Liver (tissue), 9 donors: ENCODE measurements around the gene P2RX5. TPM values are rescaled to one million over a fixed set of nuclear protein-coding genes. Genes with fewer than 3 reads are reported as not detected.

Source experiments
- DNase-seq: peaks from one replicate; pipeline ENCODE4 v3.0.0-alpha.2; 2017; ENCODE audit warnings: low spot score
- H3K27ac ChIP-seq, 2 donors: one replicate each; pipeline ENCODE4 v1.7.0; 2013; ENCODE audit warnings: inconsistent platforms in 2 of 2, low read length in 2 of 2, control low read depth in 1 of 2, low read depth in 1 of 2, mild to moderate bottlenecking in 1 of 2
- H3K27me3 ChIP-seq, 4 donors: one replicate each; pipeline versions ENCODE4 v1.6.1 to v1.7.0; 2013; ENCODE audit warnings: low read length in 3 of 4, inconsistent platforms in 1 of 4, mild to moderate bottlenecking in 1 of 4, moderate library complexity in 1 of 4; ENCODE audit not compliant: control insufficient read depth in 4 of 4, insufficient read depth in 4 of 4
- H3K36me3 ChIP-seq, 4 donors: one replicate each; pipeline versions ENCODE4 v1.6.1 to v1.7.0; 2013; ENCODE audit warnings: low read length in 3 of 4, mild to moderate bottlenecking in 3 of 4, low read depth in 1 of 4, moderate library complexity in 1 of 4; ENCODE audit not compliant: control insufficient read depth in 4 of 4, insufficient read depth in 3 of 4
- H3K4me1 ChIP-seq, 4 donors: one replicate each; pipeline versions ENCODE4 v1.6.1 to v1.7.0; 2013; ENCODE audit warnings: low read length in 3 of 4, mild to moderate bottlenecking in 3 of 4, moderate library complexity in 1 of 4; ENCODE audit not compliant: control insufficient read depth in 4 of 4, insufficient read depth in 4 of 4
- H3K4me3 ChIP-seq, 3 donors: one replicate each; pipeline versions ENCODE4 v1.6.1 to v1.7.0; 2013; ENCODE audit warnings: low read length in 3 of 3, control low read depth in 1 of 3, low read depth in 1 of 3, mild to moderate bottlenecking in 1 of 3
- H3K9ac ChIP-seq, 2 donors: one replicate each; pipeline ENCODE4 v1.7.0; 2013; ENCODE audit warnings: low read length in 2 of 2, mild to moderate bottlenecking in 2 of 2, moderate library complexity in 2 of 2, control low read depth in 1 of 2, low read depth in 1 of 2
- H3K9me3 ChIP-seq, 4 donors: one replicate each; pipeline versions ENCODE4 v1.6.1 to v1.7.0; 2013; ENCODE audit warnings: low read length in 3 of 4; ENCODE audit not compliant: control insufficient read depth in 4 of 4
- FOXA1 ChIP-seq: IDR thresholded peaks from 2 replicates; pipeline ENCODE4 v1.6.1; 2016; ENCODE audit warnings: antibody characterized with exemption
- HNF4A ChIP-seq, 2 donors: conservative IDR thresholded peaks; 2 replicates each; pipeline ENCODE4 v1.6.1; 2016; ENCODE audit warnings: antibody characterized with exemption in 2 of 2, mild to moderate bottlenecking in 2 of 2
- HNF4G ChIP-seq: IDR thresholded peaks from 2 replicates; pipeline ENCODE4 v1.6.1; 2016; ENCODE audit warnings: antibody characterized with exemption
- JUND ChIP-seq, 2 donors: IDR thresholded peaks; 2 replicates each; pipeline ENCODE4 v1.6.1; 2016; ENCODE audit warnings: antibody characterized with exemption in 2 of 2
- RXRA ChIP-seq, 2 donors: IDR thresholded peaks; 2 replicates each; pipeline ENCODE4 v1.6.1; 2017 to 2018; ENCODE audit warnings: antibody characterized with exemption in 2 of 2, mild to moderate bottlenecking in 1 of 2
- SP1 ChIP-seq: IDR thresholded peaks from 2 replicates; pipeline ENCODE4 v1.6.1; 2018; ENCODE audit warnings: antibody characterized with exemption, mild to moderate bottlenecking
- WGBS: extraction: QIAGEN DNeasy Blood & Tissue Kit; methylation state at CpG from one replicate; pipeline ENCODE4 v1.1.7; 2013; 5-methylcytosine and 5-hydroxymethylcytosine counted together
- polyA plus RNA-seq, 2 donors: library from polyadenylated mRNA; stranded (reverse) in 1 of 2; unstranded in 1 of 2; fragments of 200-250 nt in 1 of 2; fragments of >200 nt in 1 of 2; fragmentation: Nextera tagmentation in 1 of 2; extraction: Ambion mirVana in 1 of 2; gene quantifications; one replicate each; pipeline versions ENCODE4 v1.2.1 to v1.2.3, GENCODE V29; 2013 to 2015
- total RNA-seq, 2 donors: library from RNA; depleted of rRNA; stranded (reverse); fragments of >200 nt; gene quantifications; one replicate each; pipeline ENCODE4 v1.2.3, GENCODE V29; 2014
- TF ChIP-seq, protein P1 (sequence below): IDR thresholded peaks from 2 replicates; pipeline ENCODE4 v1.6.1; 2016; ENCODE audit warnings: antibody characterized with exemption
- TF ChIP-seq, protein P2 (sequence below): IDR thresholded peaks from 2 replicates; pipeline ENCODE4 v1.6.1; 2016; ENCODE audit warnings: antibody characterized with exemption, mild to moderate bottlenecking
- TF ChIP-seq, protein P3 (sequence below): IDR thresholded peaks from 2 replicates; pipeline ENCODE4 v1.6.1; 2016; ENCODE audit warnings: antibody characterized with exemption
- TF ChIP-seq, protein P4 (sequence below): IDR thresholded peaks from 2 replicates; pipeline ENCODE4 v1.6.1; 2016; ENCODE audit warnings: antibody characterized with exemption
- donor health status: healthy.
- donor health status: healthy.
- donor health status: healthy.
- donor health status: healthy.
- donor health status: healthy.

Gene P2RX5
- total and polyA plus RNA-seq, 4 donors, result 0.31 to 1.8 (median 1.1) TPM

DNA sequence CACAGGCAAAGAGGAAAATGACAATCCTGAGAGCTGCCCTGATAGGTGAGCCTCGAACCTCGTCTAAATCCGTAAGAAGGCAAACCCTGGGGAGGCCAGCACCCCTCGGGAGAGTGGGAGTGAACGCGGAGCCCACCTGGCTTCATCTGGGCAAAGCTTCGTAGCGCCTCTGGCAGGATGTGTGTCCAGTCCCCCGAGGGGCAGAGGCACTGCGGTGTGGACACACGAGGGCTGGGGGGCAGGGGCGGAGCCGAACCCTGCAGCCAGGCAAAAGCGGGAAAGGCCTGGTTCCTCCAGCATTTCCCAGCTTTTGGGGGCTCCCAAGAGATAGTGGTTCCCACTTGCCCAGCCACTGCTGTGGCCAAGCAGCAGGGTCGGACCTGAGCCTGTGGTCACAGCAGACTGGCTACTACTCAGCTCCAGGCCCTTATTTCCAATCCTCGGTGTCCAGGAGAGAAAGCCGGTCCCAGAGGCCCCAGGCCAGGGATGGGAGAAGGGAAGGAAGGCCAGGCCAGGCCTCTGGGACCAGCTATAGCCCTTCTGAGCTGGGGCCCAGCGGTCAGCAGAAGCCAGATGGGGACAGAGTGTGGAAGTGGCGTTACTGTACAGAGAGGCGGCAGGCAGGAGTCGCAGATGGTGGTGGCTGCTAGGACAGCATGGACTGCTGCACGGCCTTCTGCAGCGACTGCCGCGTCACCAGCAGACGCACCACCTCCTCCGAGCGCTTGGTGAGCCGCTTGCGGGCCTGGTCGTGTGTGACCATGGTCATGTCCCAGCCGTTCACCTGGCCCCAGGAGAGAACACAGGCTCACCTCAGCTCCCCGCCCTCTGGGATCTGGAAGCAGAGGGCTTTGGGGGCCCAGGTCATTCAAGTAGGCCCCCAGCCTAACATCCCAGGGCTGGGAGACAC is 32.6 kb downstream of the P2RX5 start (continued):
- TF ChIP-seq, protein P1, sequence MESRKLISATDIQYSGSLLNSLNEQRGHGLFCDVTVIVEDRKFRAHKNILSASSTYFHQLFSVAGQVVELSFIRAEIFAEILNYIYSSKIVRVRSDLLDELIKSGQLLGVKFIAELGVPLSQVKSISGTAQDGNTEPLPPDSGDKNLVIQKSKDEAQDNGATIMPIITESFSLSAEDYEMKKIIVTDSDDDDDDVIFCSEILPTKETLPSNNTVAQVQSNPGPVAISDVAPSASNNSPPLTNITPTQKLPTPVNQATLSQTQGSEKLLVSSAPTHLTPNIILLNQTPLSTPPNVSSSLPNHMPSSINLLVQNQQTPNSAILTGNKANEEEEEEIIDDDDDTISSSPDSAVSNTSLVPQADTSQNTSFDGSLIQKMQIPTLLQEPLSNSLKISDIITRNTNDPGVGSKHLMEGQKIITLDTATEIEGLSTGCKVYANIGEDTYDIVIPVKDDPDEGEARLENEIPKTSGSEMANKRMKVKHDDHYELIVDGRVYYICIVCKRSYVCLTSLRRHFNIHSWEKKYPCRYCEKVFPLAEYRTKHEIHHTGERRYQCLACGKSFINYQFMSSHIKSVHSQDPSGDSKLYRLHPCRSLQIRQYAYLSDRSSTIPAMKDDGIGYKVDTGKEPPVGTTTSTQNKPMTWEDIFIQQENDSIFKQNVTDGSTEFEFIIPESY, result no peak
- TF ChIP-seq, protein P2, sequence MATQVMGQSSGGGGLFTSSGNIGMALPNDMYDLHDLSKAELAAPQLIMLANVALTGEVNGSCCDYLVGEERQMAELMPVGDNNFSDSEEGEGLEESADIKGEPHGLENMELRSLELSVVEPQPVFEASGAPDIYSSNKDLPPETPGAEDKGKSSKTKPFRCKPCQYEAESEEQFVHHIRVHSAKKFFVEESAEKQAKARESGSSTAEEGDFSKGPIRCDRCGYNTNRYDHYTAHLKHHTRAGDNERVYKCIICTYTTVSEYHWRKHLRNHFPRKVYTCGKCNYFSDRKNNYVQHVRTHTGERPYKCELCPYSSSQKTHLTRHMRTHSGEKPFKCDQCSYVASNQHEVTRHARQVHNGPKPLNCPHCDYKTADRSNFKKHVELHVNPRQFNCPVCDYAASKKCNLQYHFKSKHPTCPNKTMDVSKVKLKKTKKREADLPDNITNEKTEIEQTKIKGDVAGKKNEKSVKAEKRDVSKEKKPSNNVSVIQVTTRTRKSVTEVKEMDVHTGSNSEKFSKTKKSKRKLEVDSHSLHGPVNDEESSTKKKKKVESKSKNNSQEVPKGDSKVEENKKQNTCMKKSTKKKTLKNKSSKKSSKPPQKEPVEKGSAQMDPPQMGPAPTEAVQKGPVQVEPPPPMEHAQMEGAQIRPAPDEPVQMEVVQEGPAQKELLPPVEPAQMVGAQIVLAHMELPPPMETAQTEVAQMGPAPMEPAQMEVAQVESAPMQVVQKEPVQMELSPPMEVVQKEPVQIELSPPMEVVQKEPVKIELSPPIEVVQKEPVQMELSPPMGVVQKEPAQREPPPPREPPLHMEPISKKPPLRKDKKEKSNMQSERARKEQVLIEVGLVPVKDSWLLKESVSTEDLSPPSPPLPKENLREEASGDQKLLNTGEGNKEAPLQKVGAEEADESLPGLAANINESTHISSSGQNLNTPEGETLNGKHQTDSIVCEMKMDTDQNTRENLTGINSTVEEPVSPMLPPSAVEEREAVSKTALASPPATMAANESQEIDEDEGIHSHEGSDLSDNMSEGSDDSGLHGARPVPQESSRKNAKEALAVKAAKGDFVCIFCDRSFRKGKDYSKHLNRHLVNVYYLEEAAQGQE, result no peak
- TF ChIP-seq, protein P3, sequence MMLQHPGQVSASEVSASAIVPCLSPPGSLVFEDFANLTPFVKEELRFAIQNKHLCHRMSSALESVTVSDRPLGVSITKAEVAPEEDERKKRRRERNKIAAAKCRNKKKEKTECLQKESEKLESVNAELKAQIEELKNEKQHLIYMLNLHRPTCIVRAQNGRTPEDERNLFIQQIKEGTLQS, result no peak
- no peak for TF ChIP-seq SP1

DNA sequence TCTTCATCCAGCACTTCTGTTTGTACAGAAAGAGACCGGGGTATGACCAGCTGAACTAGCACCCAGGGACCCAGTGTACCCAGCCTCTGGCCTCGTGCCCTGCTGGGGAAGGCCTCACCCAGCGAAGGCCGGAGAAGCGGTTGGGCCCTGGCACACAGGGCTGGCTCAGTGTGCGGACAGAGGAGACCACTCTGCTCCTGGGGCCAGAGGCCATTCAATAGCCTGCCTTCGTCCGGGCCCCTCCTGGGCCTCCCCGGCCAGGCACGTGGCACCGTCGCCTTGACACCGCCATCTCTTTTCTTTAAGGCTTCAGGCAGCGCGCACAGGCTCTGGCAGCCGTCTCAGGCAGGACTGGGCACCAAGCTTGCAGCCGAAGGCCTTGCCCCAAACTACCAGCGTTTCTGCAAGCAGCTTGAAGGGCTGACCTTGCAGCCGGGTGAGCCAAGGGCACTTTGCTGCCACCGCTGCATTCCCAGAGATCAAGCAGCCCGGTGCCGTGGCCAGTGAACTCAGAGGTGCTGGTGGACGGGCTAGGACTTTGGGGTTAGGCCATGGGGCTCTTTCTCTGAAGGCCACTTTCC is 35.6 kb downstream of the P2RX5 start:
- Histone ChIP-seq H3K27ac (no peak overlapping the region), H3K9ac (no peak overlapping the region), H3K9me3 (no peaks in the 10 kb centered on the region), H3K36me3 (peaks cover 0 to 11% (median 5%) of the 10 kb centered on the region in 4 donors), H3K4me1 (peaks cover 6 to 25% (median 7%) of the 10 kb centered on the region in 4 donors), H3K27me3 (no peaks in the 10 kb centered on the region), H3K4me3 (no peak overlapping the region)
- WGBS, result 69% methylated on average over 23 of the region's 23 CpGs
- no peak for TF ChIP-seq HNF4G
- peak; percentile 48 for TF ChIP-seq SP1
- no peak for TF ChIP-seq JUND (IDR thresholded peaks at IDR 0.05)
- peak in 1 of 2 donors; percentile 71 for TF ChIP-seq RXRA (IDR thresholded peaks at IDR 0.05)
- TF ChIP-seq, protein P3, result no peak
- TF ChIP-seq HNF4A (conservative IDR thresholded peaks at IDR 0.05), result peak; percentile 19 to 62
- TF ChIP-seq, protein P4, sequence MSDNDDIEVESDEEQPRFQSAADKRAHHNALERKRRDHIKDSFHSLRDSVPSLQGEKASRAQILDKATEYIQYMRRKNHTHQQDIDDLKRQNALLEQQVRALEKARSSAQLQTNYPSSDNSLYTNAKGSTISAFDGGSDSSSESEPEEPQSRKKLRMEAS, result no peak
- DNase-seq, result no peak

DNA sequence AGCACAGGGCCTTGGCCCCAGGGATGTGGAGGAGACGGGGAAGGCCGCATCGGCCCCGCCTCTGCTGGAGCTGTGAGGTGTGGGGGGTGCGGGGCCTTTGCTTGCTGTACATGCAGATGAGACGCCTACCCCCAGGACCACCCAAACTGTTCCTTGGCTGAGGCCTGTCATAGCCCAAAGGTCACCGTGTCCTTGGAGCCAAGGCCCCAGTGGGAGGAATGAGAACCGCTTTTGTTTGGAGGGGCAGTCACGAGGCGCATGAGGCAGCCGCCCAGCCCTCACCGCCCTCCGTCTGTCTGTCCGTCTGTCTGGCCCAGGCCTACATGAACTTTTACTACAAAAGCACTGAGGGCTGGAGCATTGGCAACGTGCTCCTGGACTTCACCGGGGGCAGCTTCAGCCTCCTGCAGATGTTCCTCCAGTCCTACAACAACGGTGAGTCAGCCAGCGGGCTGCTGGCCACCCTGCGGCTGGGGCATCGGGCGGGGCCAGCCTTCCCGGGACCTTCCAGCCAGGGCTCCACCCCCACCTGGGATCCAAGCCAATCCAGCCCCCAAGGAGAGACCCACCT is 36.3 kb downstream of the P2RX5 start:
- no peak overlapping the region for H3K27ac ChIP-seq
- WGBS, result 68% methylated on average over 22 of the region's 22 CpGs
- no peak for DNase-seq
- H3K27me3 ChIP-seq, result no peaks in the 10 kb centered on the region
- peaks cover 6 to 25% (median 7%) of the 10 kb centered on the region in 4 donors for H3K4me1 ChIP-seq
- peaks cover 0 to 13% (median 5%) of the 10 kb centered on the region in 4 donors for H3K36me3 ChIP-seq
- no peaks in the 10 kb centered on the region for H3K9me3 ChIP-seq
- H3K9ac ChIP-seq, result no peak overlapping the region
- no peak overlapping the region for H3K4me3 ChIP-seq
- TF ChIP-seq FOXA1 (no peak), JUND (IDR thresholded peaks at IDR 0.05) (peak in 1 of 2 donors; percentile 7)
